RWPE1 (cell line): ENCODE data around the gene SERTAD2.

Experiments used
- CTCF ChIA-PET: fragments of 350-600 bp; sonication (Branson Sonifier 250); formaldehyde crosslinking; extraction: SDS; loops from one replicate; lab custom pipeline; 2021; lab: Yijun Ruan, JAX
- POLR2A ChIA-PET: fragments of 400-600 bp; formaldehyde crosslinking; extraction: SDS; loops from one replicate; lab custom pipeline; 2020; ENCODE audit warnings: antibody characterized with exemption; ENCODE audit not compliant: low non-redundant PET; lab: Yijun Ruan, JAX
- DNase-seq: peaks from one replicate; pipeline ENCODE4 v3.0.0; 2012; ENCODE audit warnings: low spot score
- H3K27ac ChIP-seq: fragments of 450-650 bp; 2 replicates; pipeline ENCODE4 v1.5.1; 2017
- TF ChIP-seq, protein P1 (sequence below): fragments of 450-650 bp; conservative IDR thresholded peaks from 2 replicates; pipeline ENCODE4 v1.5.1; 2017; ENCODE audit warnings: low read depth, mild to moderate bottlenecking

SERTAD2 gene

GRCh38 chr2:64685430-64685829, 31.7 kb upstream of the SERTAD2 start:
- ChIA-PET CTCF (no interaction called here), POLR2A (no interaction called here)
- TF ChIP-seq, protein P1, sequence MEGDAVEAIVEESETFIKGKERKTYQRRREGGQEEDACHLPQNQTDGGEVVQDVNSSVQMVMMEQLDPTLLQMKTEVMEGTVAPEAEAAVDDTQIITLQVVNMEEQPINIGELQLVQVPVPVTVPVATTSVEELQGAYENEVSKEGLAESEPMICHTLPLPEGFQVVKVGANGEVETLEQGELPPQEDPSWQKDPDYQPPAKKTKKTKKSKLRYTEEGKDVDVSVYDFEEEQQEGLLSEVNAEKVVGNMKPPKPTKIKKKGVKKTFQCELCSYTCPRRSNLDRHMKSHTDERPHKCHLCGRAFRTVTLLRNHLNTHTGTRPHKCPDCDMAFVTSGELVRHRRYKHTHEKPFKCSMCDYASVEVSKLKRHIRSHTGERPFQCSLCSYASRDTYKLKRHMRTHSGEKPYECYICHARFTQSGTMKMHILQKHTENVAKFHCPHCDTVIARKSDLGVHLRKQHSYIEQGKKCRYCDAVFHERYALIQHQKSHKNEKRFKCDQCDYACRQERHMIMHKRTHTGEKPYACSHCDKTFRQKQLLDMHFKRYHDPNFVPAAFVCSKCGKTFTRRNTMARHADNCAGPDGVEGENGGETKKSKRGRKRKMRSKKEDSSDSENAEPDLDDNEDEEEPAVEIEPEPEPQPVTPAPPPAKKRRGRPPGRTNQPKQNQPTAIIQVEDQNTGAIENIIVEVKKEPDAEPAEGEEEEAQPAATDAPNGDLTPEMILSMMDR, result no peak
- no peak for DNase-seq
- no peak overlapping the region for H3K27ac ChIP-seq

- ChIA-PET CTCF (no interaction called here), POLR2A (no interaction called here)
- DNase-seq, result no peak
- no peak overlapping the region for H3K27ac ChIP-seq
- TF ChIP-seq, protein P1, result no peak
Measured at GRCh38 chr2:64683771-64684510, 30.2 kb upstream of the SERTAD2 start.

DNA sequence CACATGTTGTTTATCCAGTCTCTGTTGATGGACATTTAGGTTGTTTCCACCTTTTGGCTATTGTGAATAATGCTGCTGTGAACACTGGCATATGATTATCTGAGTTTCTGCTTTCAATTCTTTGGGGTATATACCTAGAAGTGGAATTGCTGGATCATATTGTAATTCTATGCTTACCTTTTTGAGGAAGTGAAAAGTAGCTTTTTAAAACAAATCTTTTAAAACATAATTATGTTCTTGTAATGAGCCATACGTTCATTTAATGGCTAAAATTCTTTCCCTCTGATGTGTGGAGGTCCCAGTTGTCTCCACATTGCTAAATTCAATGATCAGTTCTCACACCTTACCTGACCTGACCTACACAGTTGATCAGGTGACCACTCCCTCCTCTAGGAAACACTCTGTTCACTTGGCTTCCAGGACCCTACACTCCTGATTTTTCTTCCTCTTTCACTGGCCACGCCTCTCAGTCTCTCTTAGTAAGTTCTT, 27.8 kb upstream of the SERTAD2 start:
- POLR2A ChIA-PET, result no interaction called here
- CTCF ChIA-PET, result no interaction called here
- TF ChIP-seq, protein P1, result no peak
- H3K27ac ChIP-seq, result no peak overlapping the region
- no peak for DNase-seq

- H3K27ac ChIP-seq, result no peak overlapping the region
- DNase-seq, result no peak
- TF ChIP-seq, protein P1, result no peak
- CTCF ChIA-PET, result no interaction called here
- POLR2A ChIA-PET, result no interaction called here
Measured at GRCh38 chr2:64679673-64680425, 26.1 kb upstream of the SERTAD2 start.

DNA sequence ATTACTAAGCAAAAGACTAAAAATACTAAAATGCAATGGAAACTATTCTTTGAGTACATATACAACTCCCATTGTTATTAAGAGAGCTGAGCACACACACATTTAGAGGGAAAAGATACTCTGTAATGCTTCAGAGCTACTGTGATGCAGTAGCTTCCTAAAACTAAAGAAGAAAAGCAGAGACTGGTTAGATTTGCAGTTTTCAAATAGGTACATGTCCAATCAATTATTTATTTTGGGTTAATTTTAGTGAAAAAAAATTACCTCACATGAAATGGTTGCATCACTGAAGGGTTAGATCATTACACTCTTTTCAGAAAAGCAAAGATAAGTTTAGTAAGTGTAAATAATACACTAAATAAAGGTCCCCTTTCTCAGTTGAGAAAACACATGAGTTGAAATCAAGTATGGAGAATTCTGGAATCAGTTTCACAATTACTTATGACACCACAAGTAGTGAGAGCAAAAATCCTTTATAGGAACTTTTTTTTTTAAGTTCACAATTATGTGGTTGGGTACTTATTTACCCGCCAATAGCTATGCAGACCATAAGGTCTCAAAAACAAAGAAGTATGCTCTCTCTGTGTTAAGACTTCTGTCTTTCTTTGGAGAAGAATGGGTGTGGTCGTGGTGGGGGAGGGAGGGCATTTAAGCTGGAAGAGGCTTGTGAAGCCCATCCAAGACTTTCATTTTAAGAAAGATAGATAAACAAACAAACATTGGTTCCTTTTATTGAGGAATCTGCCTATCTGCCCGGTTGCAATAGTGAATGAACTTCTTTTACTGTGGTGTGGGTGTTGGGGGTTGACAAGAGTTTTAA, 25.3 kb upstream of the SERTAD2 start:
- CTCF ChIA-PET, result interaction anchor here (0.7 to 1.4 kb wide), 3 partner anchors 9 to 475 kb away, joined by 3 to 8 read pairs (median 7); no protein-coding TSS in a partner anchor
- TF ChIP-seq, protein P1, result no peak
- no peak for DNase-seq
- H3K27ac ChIP-seq, result no peak overlapping the region
- POLR2A ChIA-PET, result no interaction called here

DNA sequence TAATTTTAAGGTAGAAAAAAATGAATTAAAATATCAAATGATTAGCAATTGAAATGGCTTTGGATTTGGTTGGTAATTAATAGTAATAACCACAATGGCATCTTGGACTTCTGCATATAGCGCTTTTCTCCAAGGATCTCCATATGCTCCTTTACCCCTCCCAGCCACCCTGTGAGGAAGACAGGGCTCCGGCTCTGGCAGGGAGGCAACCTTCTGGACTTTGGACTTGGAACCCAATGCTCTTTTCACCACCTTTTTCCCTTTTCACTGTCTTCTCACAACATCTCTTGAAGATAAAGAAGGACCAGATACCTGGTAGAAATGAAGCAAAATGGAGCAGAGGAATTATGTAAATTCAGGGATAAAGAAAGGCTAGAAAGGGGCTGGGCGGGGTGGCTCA, 23.8 kb upstream of the SERTAD2 start:
- CTCF ChIA-PET, result interaction anchor here (0.7 kb wide), 2 partner anchors 34 to 183 kb away, joined by 3 read pairs; no protein-coding TSS in a partner anchor
- TF ChIP-seq, protein P1, result no peak
- POLR2A ChIA-PET, result no interaction called here
- H3K27ac ChIP-seq, result no peak overlapping the region
- DNase-seq, result no peak
